ENCODE results near the gene LRCH4.

DNA sequence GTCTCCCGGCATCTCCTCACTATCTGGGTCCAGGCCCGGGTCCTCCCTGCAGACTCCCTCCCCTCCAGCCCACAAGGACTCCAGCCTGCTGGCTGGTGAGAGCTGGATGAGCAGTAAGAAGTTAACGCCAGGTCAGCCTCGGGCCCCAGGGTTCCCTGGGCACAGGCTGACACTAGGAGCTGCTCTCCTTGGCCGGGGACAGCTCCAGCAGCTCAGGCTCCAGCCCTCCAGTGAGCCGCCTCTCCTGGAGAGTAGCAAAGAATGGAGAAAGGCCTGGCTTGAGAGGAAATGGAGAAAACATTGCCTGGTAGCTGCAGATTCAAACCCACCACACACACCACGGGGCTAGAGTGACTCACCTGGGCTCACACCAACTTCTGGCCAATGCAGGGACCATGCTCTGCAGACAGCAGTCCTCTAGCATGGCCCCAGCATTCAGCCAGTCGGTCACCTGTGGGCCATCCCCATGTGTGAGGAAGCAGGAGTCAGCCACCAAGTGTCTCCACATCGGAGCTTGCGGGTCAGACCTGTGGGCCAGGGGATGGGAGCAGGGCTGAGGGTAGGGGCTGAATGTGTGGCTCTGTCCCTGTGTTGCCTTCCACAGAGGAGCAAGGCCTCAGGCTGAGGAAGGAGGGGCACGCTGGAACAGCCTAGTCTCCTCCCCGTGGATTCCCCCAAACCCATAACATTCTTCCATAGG lies 18.7 kb downstream of the LRCH4 start:
- TF ChIP-seq, protein P1, sequence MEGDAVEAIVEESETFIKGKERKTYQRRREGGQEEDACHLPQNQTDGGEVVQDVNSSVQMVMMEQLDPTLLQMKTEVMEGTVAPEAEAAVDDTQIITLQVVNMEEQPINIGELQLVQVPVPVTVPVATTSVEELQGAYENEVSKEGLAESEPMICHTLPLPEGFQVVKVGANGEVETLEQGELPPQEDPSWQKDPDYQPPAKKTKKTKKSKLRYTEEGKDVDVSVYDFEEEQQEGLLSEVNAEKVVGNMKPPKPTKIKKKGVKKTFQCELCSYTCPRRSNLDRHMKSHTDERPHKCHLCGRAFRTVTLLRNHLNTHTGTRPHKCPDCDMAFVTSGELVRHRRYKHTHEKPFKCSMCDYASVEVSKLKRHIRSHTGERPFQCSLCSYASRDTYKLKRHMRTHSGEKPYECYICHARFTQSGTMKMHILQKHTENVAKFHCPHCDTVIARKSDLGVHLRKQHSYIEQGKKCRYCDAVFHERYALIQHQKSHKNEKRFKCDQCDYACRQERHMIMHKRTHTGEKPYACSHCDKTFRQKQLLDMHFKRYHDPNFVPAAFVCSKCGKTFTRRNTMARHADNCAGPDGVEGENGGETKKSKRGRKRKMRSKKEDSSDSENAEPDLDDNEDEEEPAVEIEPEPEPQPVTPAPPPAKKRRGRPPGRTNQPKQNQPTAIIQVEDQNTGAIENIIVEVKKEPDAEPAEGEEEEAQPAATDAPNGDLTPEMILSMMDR (IDR thresholded peaks at IDR 0.05) = no peak
- no peak for TF ChIP-seq POLR2A (IDR thresholded peaks at IDR 0.05)

All from right lobe of liver (tissue), 4 donors.